HCT116 (cell line): ENCODE measurements around the gene ZNRF2. TPM values are rescaled to one million over a fixed set of nuclear protein-coding genes. Genes with fewer than 3 reads are reported as not detected.

Experiments
- ATAC-seq: fragments of 200-7000 bp; cut with Tn5 transposase; 2 replicates; pipeline ENCODE4 v1.9.1; 2020; ENCODE audit warnings: mild to moderate bottlenecking, moderate library complexity
- BruUV-seq: library from RNA; stranded (reverse); fragments of 400-500 nt; replicated peaks from 2 replicates; lab custom pipeline; 2021; lab: Mats Ljungman, UMichigan
- CTCF ChIA-PET: fragments of 300-600 bp; sonication (Branson Sonifier 250); formaldehyde crosslinking; loops from one replicate; lab custom pipeline; 2021; ENCODE audit warnings: antibody characterized with exemption; lab: Charles Lee
- POLR2A ChIA-PET: fragments of 300-600, 350-600 bp; sonication (Branson Sonifier 250); formaldehyde crosslinking; loops from one replicate; lab custom pipeline; 2021; ENCODE audit warnings: antibody characterized with exemption; lab: Charles Lee
- RAD21 ChIA-PET, 2 experiments: fragments of 300-600 bp; sonication (Branson Sonifier 250); formaldehyde crosslinking; loops; one replicate each; lab custom pipeline; 2023; ENCODE audit warnings: low total read pairs in 2 of 2; ENCODE audit not compliant: uncharacterized antibody in 2 of 2, unreplicated experiment in 2 of 2, low non-redundant PET in 1 of 2; lab: Charles Lee
- DNase-seq: peaks from one replicate; pipeline ENCODE4 v3.0.0-alpha.2; 2010; ENCODE audit warnings: low read depth, low spot score
- H2AFZ ChIP-seq: fragments of 200-600 bp; shearing (Covaris generic), sonication (generic); 2 replicates; pipeline ENCODE4 v1.6.1; 2017; ENCODE audit warnings: low read depth, mixed run types, mixed read lengths, antibody characterized with exemption, low read length; ENCODE audit not compliant: poor library complexity, severe bottlenecking
- H3K27ac ChIP-seq: 2 replicates; pipeline ENCODE4 v1.5.1; 2012; ENCODE audit warnings: low read depth, low read length
- H3K27me3 ChIP-seq: fragments of 200-600 bp; sonication (generic); 2 replicates; pipeline ENCODE4 v1.6.1; 2016; ENCODE audit warnings: mixed run types, low read length, mixed read lengths; ENCODE audit not compliant: insufficient read depth
- H3K36me3 ChIP-seq, 2 experiments: fragments of 200-500 bp in 1 of 2; fragments of 200-600 bp in 1 of 2; sonication (Bioruptor generic) in 1 of 2; sonication (generic) in 1 of 2; 2 replicates each; pipeline versions ENCODE4 v1.5.1 to v1.6.1; 2014 to 2016; ENCODE audit warnings: low read length in 2 of 2, inconsistent platforms in 1 of 2, mixed read lengths in 1 of 2, mixed run types in 1 of 2; ENCODE audit not compliant: insufficient read depth in 2 of 2, control insufficient read depth in 1 of 2
- H3K4me1 ChIP-seq, 2 experiments: fragments of 200-600 bp in 1 of 2; sonication (generic) in 1 of 2; 2 replicates each; pipeline versions ENCODE4 v1.5.1 to v1.6.1; 2012 to 2017; ENCODE audit warnings: low read length in 2 of 2, inconsistent platforms in 1 of 2, mild to moderate bottlenecking in 1 of 2, mixed read lengths in 1 of 2, mixed run types in 1 of 2, moderate library complexity in 1 of 2; ENCODE audit not compliant: insufficient read depth in 2 of 2, control insufficient read depth in 1 of 2
- H3K4me2 ChIP-seq: fragments of 200-600 bp; sonication (generic); 2 replicates; pipeline ENCODE4 v1.6.1; 2017; ENCODE audit warnings: mixed run types, low read length, mixed read lengths
- H3K4me3 ChIP-seq, 2 experiments: fragments of 200-600 bp in 1 of 2; sonication (generic) in 1 of 2; replicated peaks in 1 of 2; 2 replicates each; pipeline ENCODE4 v1.5.1; 2011 to 2016; ENCODE audit warnings: low read length in 2 of 2, control low read depth in 1 of 2, low read depth in 1 of 2, mild to moderate bottlenecking in 1 of 2, mixed read lengths in 1 of 2, mixed run types in 1 of 2
- H3K79me2 ChIP-seq: fragments of 200-600 bp; sonication (generic); 2 replicates; pipeline ENCODE4 v1.6.1; 2017; ENCODE audit warnings: mild to moderate bottlenecking, mixed run types, low read length, moderate library complexity, mixed read lengths; ENCODE audit not compliant: insufficient read depth
- H3K9ac ChIP-seq: fragments of 200-600 bp; sonication (generic); 2 replicates; pipeline ENCODE4 v1.6.1; 2016; ENCODE audit warnings: low read length, mixed read lengths
- H3K9me2 ChIP-seq: fragments of 200-600 bp; sonication (generic), shearing (Covaris generic); 2 replicates; pipeline ENCODE4 v1.6.1; 2017; ENCODE audit warnings: mixed run types, mild to moderate bottlenecking, moderate library complexity; ENCODE audit not compliant: insufficient read depth
- H3K9me3 ChIP-seq, 2 experiments: fragments of 200-500 bp in 1 of 2; fragments of 200-600 bp in 1 of 2; sonication (Bioruptor generic) in 1 of 2; sonication (generic) in 1 of 2; 2 replicates each; pipeline ENCODE4 v1.6.1; 2014 to 2017; ENCODE audit warnings: low read length in 2 of 2, mixed read lengths in 2 of 2, inconsistent platforms in 1 of 2, low read depth in 1 of 2, mild to moderate bottlenecking in 1 of 2, mixed run types in 1 of 2, moderate library complexity in 1 of 2; ENCODE audit not compliant: control insufficient read depth in 1 of 2, insufficient read depth in 1 of 2
- H4K20me1 ChIP-seq: fragments of 200-600 bp; sonication (generic), shearing (Covaris generic); 2 replicates; pipeline ENCODE4 v1.6.1; 2017; ENCODE audit warnings: mixed run types, mild to moderate bottlenecking, moderate library complexity; ENCODE audit not compliant: insufficient read depth
- CBX3 ChIP-seq: IDR thresholded peaks from 2 replicates; pipeline ENCODE4 v1.6.1; 2012; ENCODE audit warnings: low read depth
- EGR1 ChIP-seq: IDR thresholded peaks from 2 replicates; pipeline ENCODE4 v1.6.1; 2012; ENCODE audit warnings: low read depth
- EZH2 ChIP-seq: fragments of 200-600 bp; sonication (generic); IDR thresholded peaks from 2 replicates; pipeline ENCODE4 v1.6.1; 2017; ENCODE audit warnings: antibody characterized with exemption, mixed run types
- EZH2phosphoT487 ChIP-seq: fragments of 200-600 bp; IDR thresholded peaks from 2 replicates; pipeline ENCODE4 v1.6.1; 2018; ENCODE audit warnings: antibody characterized with exemption, borderline replicate concordance
- FOSL1 ChIP-seq: IDR thresholded peaks from 2 replicates; pipeline ENCODE4 v1.6.1; 2012; ENCODE audit warnings: low read depth
- JUND ChIP-seq: IDR thresholded peaks from 2 replicates; pipeline ENCODE4 v1.6.1; 2012
- MAX ChIP-seq: IDR thresholded peaks from 2 replicates; pipeline ENCODE4 v1.6.1; 2012
- POLR2A ChIP-seq: IDR thresholded peaks from 2 replicates; pipeline ENCODE4 v1.7.0; 2011; ENCODE audit warnings: borderline replicate concordance; ENCODE audit not compliant: insufficient read depth, insufficient read length; ENCODE audit errors: extremely low read depth
- POLR2AphosphoS5 ChIP-seq: IDR thresholded peaks from 2 replicates; pipeline ENCODE4 v1.6.1; 2011; ENCODE audit warnings: mild to moderate bottlenecking, low read depth, low read length, moderate library complexity
- REST ChIP-seq: IDR thresholded peaks from 2 replicates; pipeline ENCODE4 v1.6.1; 2012; ENCODE audit warnings: low read depth
- SIN3A ChIP-seq: IDR thresholded peaks from 2 replicates; pipeline ENCODE4 v1.6.1; 2012; ENCODE audit warnings: low read depth
- SP1 ChIP-seq: IDR thresholded peaks from 2 replicates; pipeline ENCODE4 v1.6.1; 2012; ENCODE audit warnings: low read depth
- SRF ChIP-seq: IDR thresholded peaks from 2 replicates; pipeline ENCODE4 v1.6.1; 2012; ENCODE audit warnings: low read depth
- TCF7L2 ChIP-seq: IDR thresholded peaks from 2 replicates; pipeline ENCODE4 v1.7.0; 2011; ENCODE audit warnings: borderline replicate concordance, inconsistent platforms; ENCODE audit not compliant: insufficient read depth, insufficient read length; ENCODE audit errors: extremely low read depth
- YY1 ChIP-seq: IDR thresholded peaks from 2 replicates; pipeline ENCODE4 v1.6.1; 2011; ENCODE audit warnings: low read length, low read depth, moderate library complexity, mild to moderate bottlenecking; ENCODE audit not compliant: insufficient replicate concordance; ENCODE audit errors: extremely low read depth
- ZFX ChIP-seq: fragments of 450-650 bp; IDR thresholded peaks from 2 replicates; pipeline ENCODE4 v1.6.1; 2017
- ZNF274 ChIP-seq: fragments of 200-500 bp; sonication (Bioruptor generic); IDR thresholded peaks from 2 replicates; pipeline ENCODE4 v1.6.1; 2014; ENCODE audit warnings: mild to moderate bottlenecking, low read depth, low read length, inconsistent platforms
- intact Hi-C: fragments of 100-400 bp; cut with micrococcal nuclease; formaldehyde crosslinking; loops from 2 replicates; pipeline ENCODE4 v1.10.0; 2022
- total RNA-seq: library from RNA; stranded (reverse); gene quantifications from one replicate; pipeline ENCODE4 v1.2.1, GENCODE V29; 2021; ENCODE audit not compliant: unreplicated experiment

ZNRF2 gene
- total RNA-seq, 1 experiment from 2014 or later, result 10.2 TPM

GRCh38 chr7:30285536-30286284, 1.3 kb downstream of the ZNRF2 start:
- H4K20me1 ChIP-seq, result no peaks in the 10 kb centered on the region
- POLR2A ChIA-PET, result no interaction called here
- no peaks in the 10 kb centered on the region for H3K9me3 ChIP-seq
- H3K4me1 ChIP-seq, result peaks cover 13 to 31% of the 10 kb centered on the region in 2 experiments
- no peaks in the 10 kb centered on the region for H3K27me3 ChIP-seq
- H3K9ac ChIP-seq, result peak overlapping the region; percentile 68
- H3K4me2 ChIP-seq, result peak overlapping the region; percentile 82
- no peak overlapping the region for H2AFZ ChIP-seq
- H3K9me2 ChIP-seq, result no peaks in the 10 kb centered on the region
- no TSS peak for BruUV-seq
- TF ChIP-seq ZFX (peak; percentile 6; the same call in 1 of the 2 replicates), MAX (peak; percentile 37; the same call in 1 of the 2 replicates), CBX3 (no peak), SIN3A (0 out of 2 replicates have a peak, but pooled peaks have one; percentile 34)
- TF ChIP-seq, all 23 proteins: peak for 3
- Histone ChIP-seq H3K27ac (peak overlapping the region; percentile 97), H3K4me3 (peak overlapping the region; percentile 69 to 85), H3K79me2 (peaks cover 34% of the 10 kb centered on the region), H3K36me3 (no peaks in the 10 kb centered on the region)
- no peak for DNase-seq
- ATAC-seq, result no peak
- ChIA-PET RAD21 (no interaction called here), CTCF (interaction anchor here (1.7 kb wide), 1 partner anchor 10 kb away, joined by 5 read pairs; no protein-coding TSS in a partner anchor)
- intact Hi-C loops, result loop anchor here (2.0 kb wide), 1 partner anchor 279 kb away; no protein-coding TSS in a partner anchor

DNA sequence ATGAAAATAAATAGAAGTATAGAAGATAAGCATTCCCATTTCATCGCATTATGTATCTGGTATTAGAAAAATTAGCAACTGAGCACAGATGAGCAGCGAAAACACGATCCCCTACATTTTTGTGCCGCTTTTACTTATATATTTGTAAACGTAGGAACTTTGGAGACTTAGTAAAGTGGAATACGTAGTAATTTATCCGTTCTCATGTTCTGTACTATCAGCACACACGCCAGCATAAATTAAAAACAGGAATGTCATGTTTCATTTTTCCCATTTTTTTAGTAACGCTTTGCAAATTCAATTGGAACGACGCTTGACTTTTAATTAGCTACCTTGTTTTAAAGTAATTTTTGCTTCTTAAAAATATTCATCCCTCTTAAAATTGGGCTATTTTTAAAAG, 2.4 kb downstream of the ZNRF2 start:
- H3K4me1 ChIP-seq, result peaks cover 13 to 35% of the 10 kb centered on the region in 2 experiments
- BruUV-seq, result no TSS peak
- no peaks in the 10 kb centered on the region for H3K36me3 ChIP-seq
- peak overlapping the region; percentile 68 for H3K9ac ChIP-seq
- peaks cover 44% of the 10 kb centered on the region for H3K79me2 ChIP-seq
- intact Hi-C loops, result no loop called here
- H3K27me3 ChIP-seq, result no peaks in the 10 kb centered on the region
- H3K4me2 ChIP-seq, result peak overlapping the region; percentile 82
- no peak overlapping the region for H2AFZ ChIP-seq
- no peaks in the 10 kb centered on the region for H3K9me2 ChIP-seq
- no peaks in the 10 kb centered on the region for H4K20me1 ChIP-seq
- peak overlapping the region; percentile 97; the same call in 1 of the 2 replicates for H3K27ac ChIP-seq
- ChIA-PET POLR2A (no interaction called here), CTCF (no interaction called here), RAD21 (no interaction called here)
- no peak for ATAC-seq
- peak overlapping the region; percentile 69 to 85 for H3K4me3 ChIP-seq
- no peaks in the 10 kb centered on the region for H3K9me3 ChIP-seq
- DNase-seq, result no peak
- TF ChIP-seq REST (no peak), EZH2phosphoT487 (no peak), MAX (no peak), ZNF274 (no peak), POLR2A (no peak), SP1 (no peak), EZH2 (no peak), CBX3 (no peak), ZFX (no peak), EGR1 (no peak), POLR2AphosphoS5 (no peak), JUND (no peak), TCF7L2 (no peak), FOSL1 (no peak), SRF (no peak), YY1 (no peak), SIN3A (no peak)
